Activated gamma-delta T cell treated with Interleukin-2 at 50 U/mL for 16 hours (primary cell): ENCODE measurements around the gene MAGI2.

Experiments
- DNase-seq: peaks from one replicate; pipeline ENCODE4 v3.0.0-alpha.2; 2020

MAGI2 gene

GRCh38 chr7:79241288-79242060 is 212.0 kb downstream of the MAGI2 start:
- DNase-seq = no peak

GRCh38 chr7:79240413-79240812 is 213.1 kb downstream of the MAGI2 start:
- DNase-seq = no peak

GRCh38 chr7:79236352-79237028 is 217.0 kb downstream of the MAGI2 start:
- DNase-seq = no peak

GRCh38 chr7:79227044-79227443 is 226.4 kb downstream of the MAGI2 start:
- DNase-seq = no peak

- DNase-seq = no peak
Observed at GRCh38 chr7:79221211-79221610, 232.3 kb downstream of the MAGI2 start.

- DNase-seq = no peak
Observed at GRCh38 chr7:79217976-79218626, 235.4 kb downstream of the MAGI2 start.

GRCh38 chr7:79217468-79217867 is 236.0 kb downstream of the MAGI2 start:
- DNase-seq = no peak

GRCh38 chr7:79216236-79216635 is 237.2 kb downstream of the MAGI2 start:
- DNase-seq = no peak

- no peak for DNase-seq
Observed at GRCh38 chr7:79212334-79212733, 241.1 kb downstream of the MAGI2 start.

- no peak for DNase-seq
Observed at GRCh38 chr7:79211724-79212123, 241.7 kb downstream of the MAGI2 start.

GRCh38 chr7:79199961-79200360 is 253.5 kb downstream of the MAGI2 start:
- DNase-seq = no peak

GRCh38 chr7:79199266-79199665 is 254.2 kb downstream of the MAGI2 start:
- no peak for DNase-seq

- DNase-seq = no peak
Observed at GRCh38 chr7:79185605-79186004, 267.9 kb downstream of the MAGI2 start.

- no peak for DNase-seq
Observed at GRCh38 chr7:79182283-79182682, 271.2 kb downstream of the MAGI2 start.

- DNase-seq = no peak
Observed at GRCh38 chr7:79180533-79180932, 272.9 kb downstream of the MAGI2 start.

GRCh38 chr7:79176859-79177477 is 276.5 kb downstream of the MAGI2 start:
- DNase-seq = no peak

- no peak for DNase-seq
Observed at GRCh38 chr7:79175374-79175773, 278.1 kb downstream of the MAGI2 start.

- no peak for DNase-seq
Observed at GRCh38 chr7:79165225-79165624, 288.2 kb downstream of the MAGI2 start.

GRCh38 chr7:79159040-79159664 is 294.3 kb downstream of the MAGI2 start:
- DNase-seq = no peak

- DNase-seq = no peak
Observed at GRCh38 chr7:79157281-79157680, 296.2 kb downstream of the MAGI2 start.

- no peak for DNase-seq
Observed at GRCh38 chr7:79149831-79150230, 303.6 kb downstream of the MAGI2 start.

- DNase-seq = no peak
Observed at GRCh38 chr7:79142706-79143105, 310.8 kb downstream of the MAGI2 start.

- DNase-seq = no peak
Observed at GRCh38 chr7:79141252-79141651, 312.2 kb downstream of the MAGI2 start.
